ENCODE measurements around the gene RBPMS2. TPM values are rescaled to one million over a fixed set of nuclear protein-coding genes. Genes with fewer than 3 reads are reported as not detected.

The RBPMS2 gene
- total RNA-seq, 5 donors from 2014 or later (not counting 1 experiment from before 2014, with no cell fraction given) = 0.16 to 0.26 (median 0.20) TPM; not detected in 2

DNA sequence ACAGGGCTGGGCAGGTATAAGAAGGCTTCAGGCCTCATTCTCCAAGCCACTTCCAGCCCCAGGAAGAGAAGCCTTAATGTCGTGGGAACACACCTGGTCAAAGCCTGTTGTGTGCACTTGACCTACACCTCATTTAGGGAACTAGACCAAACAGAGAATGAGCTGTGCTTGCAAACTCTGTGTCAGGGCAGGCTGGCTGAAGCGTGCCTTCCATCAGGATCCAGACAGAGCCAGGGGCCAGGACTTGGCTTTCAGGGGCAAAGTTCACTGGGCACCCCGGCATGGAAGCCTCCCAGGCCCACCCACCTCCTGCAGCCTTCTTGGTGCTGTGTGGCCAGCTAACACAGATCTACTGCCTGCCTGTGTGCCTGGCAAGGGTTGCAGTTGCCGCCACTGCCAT, 11.5 kb downstream of the RBPMS2 start:
- Mint-ChIP-seq H3K27me3 (no peaks in the 10 kb centered on the region), H3K9me3 (no peaks in the 10 kb centered on the region), H3K36me3 (no peaks in the 10 kb centered on the region), H3K27ac (no peak overlapping the region), H3K4me1 (peaks cover 0 to 5% (median 0%) of the 10 kb centered on the region in 3 donors), H3K4me3 (no peak overlapping the region)
- WGBS (ENCODE audit: insufficient coverage) = 71% methylated on average over 3 of the region's 4 CpGs
- POLR2A ChIA-PET = no interaction called here
- no peak overlapping the region for H3K4me3 ChIP-seq (ENCODE audit: control insufficient read depth in 1 of 2, extremely low read depth in 1 of 2, low read length in 1 of 2)
- peaks cover 0 to 3% of the 10 kb centered on the region in 2 experiments for H3K4me1 ChIP-seq (ENCODE audit: control insufficient read depth in 1 of 2, extremely low read depth in 1 of 2, insufficient read depth in 2 of 2, low read length in 2 of 2)
- H3K36me3 ChIP-seq (ENCODE audit: control insufficient read depth in 2 of 2, extremely low read depth in 1 of 2, insufficient read depth in 1 of 2, low read length in 1 of 2) = no peaks in the 10 kb centered on the region
- H3K27me3 ChIP-seq (replicated peaks in 1 of 2; ENCODE audit: control insufficient read depth in 2 of 2, extremely low read depth in 1 of 2, insufficient read depth in 2 of 2, low read length in 1 of 2) = peaks cover 0 to 8% of the 10 kb centered on the region in 2 experiments
- H3K27ac ChIP-seq (ENCODE audit: low read length) = no peak overlapping the region
- CTCF ChIA-PET = interaction anchor here in 1 of 2 donors (0.5 to 0.8 kb wide), 2 partner anchors 22 to 235 kb away, joined by 4 to 6 read pairs; no protein-coding TSS in a partner anchor
- ATAC-seq (replicated peaks in 1 of 4) (no peak), DNase-seq (no peak)
- no peaks in the 10 kb centered on the region for H3K9me3 ChIP-seq

DNA sequence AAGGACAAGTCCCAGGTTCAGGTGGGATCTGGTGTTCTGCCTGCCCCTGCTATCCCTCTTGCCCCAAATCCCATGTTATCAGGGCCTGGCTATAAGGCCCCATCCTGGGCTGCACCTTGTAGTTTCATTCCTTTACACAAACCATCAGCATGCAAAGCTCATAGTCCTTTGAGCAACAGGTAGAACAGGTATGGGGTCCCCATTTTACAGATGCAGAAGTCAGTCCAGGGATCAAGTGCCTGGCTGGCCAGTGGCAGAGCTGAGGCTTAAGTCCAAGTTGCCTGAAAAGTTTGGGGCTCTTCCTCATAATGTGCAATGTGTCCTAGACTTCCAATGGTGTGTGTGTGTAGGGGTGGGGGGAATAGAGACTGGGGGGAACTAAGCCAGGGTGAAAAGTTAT, 11.9 kb downstream of the RBPMS2 start:
- H3K27ac Mint-ChIP-seq = no peak overlapping the region
- H3K4me3 Mint-ChIP-seq = no peak overlapping the region
- no peaks in the 10 kb centered on the region for H3K36me3 ChIP-seq (ENCODE audit: control insufficient read depth in 2 of 2, extremely low read depth in 1 of 2, insufficient read depth in 1 of 2, low read length in 1 of 2)
- H3K9me3 ChIP-seq = no peaks in the 10 kb centered on the region
- CTCF ChIA-PET = interaction anchor here in 1 of 2 donors (0.8 kb wide), 1 partner anchor 235 kb away, joined by 6 read pairs; no protein-coding TSS in a partner anchor
- H3K27me3 Mint-ChIP-seq = no peaks in the 10 kb centered on the region
- ATAC-seq (replicated peaks in 1 of 4) = no peak
- no peak overlapping the region for H3K4me3 ChIP-seq (ENCODE audit: control insufficient read depth in 1 of 2, extremely low read depth in 1 of 2, low read length in 1 of 2)
- no peak overlapping the region for H3K27ac ChIP-seq (ENCODE audit: low read length)
- no peak for DNase-seq
- no peaks in the 10 kb centered on the region for H3K9me3 Mint-ChIP-seq
- POLR2A ChIA-PET = no interaction called here
- peaks cover 0 to 3% of the 10 kb centered on the region in 2 experiments for H3K4me1 ChIP-seq (ENCODE audit: control insufficient read depth in 1 of 2, extremely low read depth in 1 of 2, insufficient read depth in 2 of 2, low read length in 2 of 2)
- H3K27me3 ChIP-seq (replicated peaks in 1 of 2; ENCODE audit: control insufficient read depth in 2 of 2, extremely low read depth in 1 of 2, insufficient read depth in 2 of 2, low read length in 1 of 2) = peaks cover 0 to 8% of the 10 kb centered on the region in 2 experiments
- no peaks in the 10 kb centered on the region for H3K36me3 Mint-ChIP-seq
- H3K4me1 Mint-ChIP-seq = peaks cover 0 to 5% (median 0%) of the 10 kb centered on the region in 3 donors

DNA sequence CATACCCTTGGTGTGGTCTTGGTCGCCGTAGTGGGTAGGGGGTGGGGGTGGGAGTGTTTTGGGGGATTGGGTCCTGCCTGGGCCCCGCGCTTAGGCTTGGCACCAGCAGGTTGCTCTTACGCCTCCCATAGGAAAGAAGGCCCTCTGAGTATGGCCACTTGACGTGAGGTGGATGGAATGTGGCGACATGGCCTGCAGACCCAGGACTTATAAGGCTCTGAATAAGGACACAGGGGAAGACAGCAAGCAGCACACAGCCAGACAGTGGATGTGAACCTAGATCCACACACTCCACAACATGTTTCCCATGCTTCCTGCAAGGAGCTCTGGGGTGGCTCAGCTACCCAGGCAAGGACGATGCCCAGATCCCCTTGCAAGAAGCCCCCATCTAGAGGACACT, 12.4 kb downstream of the RBPMS2 start:
- CTCF ChIA-PET = interaction anchor here in 1 of 2 donors (0.8 kb wide), 1 partner anchor 234 kb away, joined by 6 read pairs; no protein-coding TSS in a partner anchor
- H3K36me3 ChIP-seq (ENCODE audit: control insufficient read depth in 2 of 2, extremely low read depth in 1 of 2, insufficient read depth in 1 of 2, low read length in 1 of 2) = no peaks in the 10 kb centered on the region
- H3K9me3 Mint-ChIP-seq = no peaks in the 10 kb centered on the region
- H3K27me3 Mint-ChIP-seq = no peaks in the 10 kb centered on the region
- H3K4me1 ChIP-seq (ENCODE audit: control insufficient read depth in 1 of 2, extremely low read depth in 1 of 2, insufficient read depth in 2 of 2, low read length in 2 of 2) = peaks cover 0 to under 1% of the 10 kb centered on the region in 2 experiments
- no peaks in the 10 kb centered on the region for H3K9me3 ChIP-seq
- no peak overlapping the region for H3K27ac Mint-ChIP-seq
- WGBS (ENCODE audit: insufficient coverage) = 98% methylated on average over 6 of the region's 8 CpGs
- no peak overlapping the region for H3K4me3 Mint-ChIP-seq
- DNase-seq (no peak), ATAC-seq (replicated peaks in 1 of 4) (no peak)
- peaks cover 0 to 4% (median 0%) of the 10 kb centered on the region in 3 donors for H3K4me1 Mint-ChIP-seq
- H3K27ac ChIP-seq (ENCODE audit: low read length) = no peak overlapping the region
- H3K27me3 ChIP-seq (replicated peaks in 1 of 2; ENCODE audit: control insufficient read depth in 2 of 2, extremely low read depth in 1 of 2, insufficient read depth in 2 of 2, low read length in 1 of 2) = peaks cover 0 to 8% of the 10 kb centered on the region in 2 experiments
- POLR2A ChIA-PET = no interaction called here
- H3K36me3 Mint-ChIP-seq = no peaks in the 10 kb centered on the region
- H3K4me3 ChIP-seq (ENCODE audit: control insufficient read depth in 1 of 2, extremely low read depth in 1 of 2, low read length in 1 of 2) = no peak overlapping the region

DNA sequence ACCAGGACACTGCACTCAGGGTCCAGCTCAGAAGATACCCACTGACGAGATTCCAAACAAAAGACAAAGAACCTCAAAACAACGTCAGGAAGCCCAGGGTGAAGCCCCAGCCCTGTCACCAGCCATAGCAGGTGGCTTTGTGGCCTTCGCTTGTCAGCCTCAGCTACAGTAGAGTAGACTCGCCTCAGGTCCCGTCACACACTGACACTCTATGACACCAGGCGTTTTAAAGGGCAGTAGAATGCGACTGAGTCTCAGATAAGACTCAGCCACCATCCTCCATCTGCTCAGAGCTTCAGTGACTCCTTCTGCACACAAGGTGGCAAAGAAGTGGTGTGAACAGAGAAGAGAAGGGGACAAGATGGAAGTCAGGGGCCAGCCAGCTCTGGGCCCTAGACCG, 12.8 kb downstream of the RBPMS2 start:
- H3K4me1 ChIP-seq (ENCODE audit: control insufficient read depth in 1 of 2, extremely low read depth in 1 of 2, insufficient read depth in 2 of 2, low read length in 2 of 2) = no peaks in the 10 kb centered on the region
- H3K4me1 Mint-ChIP-seq = no peaks in the 10 kb centered on the region
- no peaks in the 10 kb centered on the region for H3K27me3 Mint-ChIP-seq
- H3K9me3 ChIP-seq = no peaks in the 10 kb centered on the region
- 52% methylated on average over 2 of the region's 8 CpGs for WGBS (ENCODE audit: insufficient coverage)
- H3K4me3 Mint-ChIP-seq = no peak overlapping the region
- ChIA-PET POLR2A (no interaction called here), CTCF (no interaction called here)
- ATAC-seq (replicated peaks in 1 of 4) = no peak
- no peak overlapping the region for H3K4me3 ChIP-seq (ENCODE audit: control insufficient read depth in 1 of 2, extremely low read depth in 1 of 2, low read length in 1 of 2)
- no peak overlapping the region for H3K27ac ChIP-seq (ENCODE audit: low read length)
- H3K9me3 Mint-ChIP-seq = no peaks in the 10 kb centered on the region
- H3K36me3 ChIP-seq (ENCODE audit: control insufficient read depth in 2 of 2, extremely low read depth in 1 of 2, insufficient read depth in 1 of 2, low read length in 1 of 2) = no peaks in the 10 kb centered on the region
- no peak overlapping the region for H3K27ac Mint-ChIP-seq
- no peaks in the 10 kb centered on the region for H3K36me3 Mint-ChIP-seq
- no peak for DNase-seq
- peaks cover 0 to 8% of the 10 kb centered on the region in 2 experiments for H3K27me3 ChIP-seq (replicated peaks in 1 of 2; ENCODE audit: control insufficient read depth in 2 of 2, extremely low read depth in 1 of 2, insufficient read depth in 2 of 2, low read length in 1 of 2)

DNA sequence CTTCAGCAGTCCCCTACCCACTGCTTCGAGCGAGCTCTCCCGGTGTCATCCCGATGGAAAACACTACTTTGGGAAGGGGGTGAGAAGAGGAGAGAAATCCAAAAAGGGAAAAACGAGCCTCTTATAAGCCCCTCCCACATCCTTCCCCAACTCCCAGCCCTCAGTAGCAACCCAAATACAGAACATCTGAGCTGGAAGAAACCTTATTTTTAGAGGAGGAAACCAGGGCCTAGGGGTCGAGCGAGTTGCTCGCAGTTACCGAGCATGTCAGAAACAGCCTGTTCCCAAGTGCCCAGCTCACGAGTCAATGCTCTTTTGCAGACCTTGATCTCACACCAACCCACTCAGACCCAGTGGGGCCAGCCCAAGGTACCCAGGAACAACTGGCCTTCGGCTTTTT, 14.2 kb downstream of the RBPMS2 start:
- WGBS (ENCODE audit: insufficient coverage) = 83% methylated on average over 6 of the region's 11 CpGs
- Mint-ChIP-seq H3K27ac (no peak overlapping the region), H3K9me3 (no peaks in the 10 kb centered on the region), H3K27me3 (no peaks in the 10 kb centered on the region), H3K4me1 (no peaks in the 10 kb centered on the region), H3K4me3 (no peak overlapping the region), H3K36me3 (no peaks in the 10 kb centered on the region)
- no peaks in the 10 kb centered on the region for H3K4me1 ChIP-seq (ENCODE audit: control insufficient read depth in 1 of 2, extremely low read depth in 1 of 2, insufficient read depth in 2 of 2, low read length in 2 of 2)
- no peak overlapping the region for H3K4me3 ChIP-seq (ENCODE audit: control insufficient read depth in 1 of 2, extremely low read depth in 1 of 2, low read length in 1 of 2)
- no peak for DNase-seq
- ChIA-PET POLR2A (no interaction called here), CTCF (interaction anchor here (0.6 to 0.7 kb wide), 2 partner anchors 24 to 158 kb away, joined by 4 to 5 read pairs; no protein-coding TSS in a partner anchor)
- H3K27ac ChIP-seq (ENCODE audit: low read length) = no peak overlapping the region
- H3K36me3 ChIP-seq (ENCODE audit: control insufficient read depth in 2 of 2, extremely low read depth in 1 of 2, insufficient read depth in 1 of 2, low read length in 1 of 2) = no peaks in the 10 kb centered on the region
- H3K27me3 ChIP-seq (replicated peaks in 1 of 2; ENCODE audit: control insufficient read depth in 2 of 2, extremely low read depth in 1 of 2, insufficient read depth in 2 of 2, low read length in 1 of 2) = peaks cover 0 to 3% of the 10 kb centered on the region in 2 experiments
- no peaks in the 10 kb centered on the region for H3K9me3 ChIP-seq
- ATAC-seq (replicated peaks in 1 of 4) = no peak

DNA sequence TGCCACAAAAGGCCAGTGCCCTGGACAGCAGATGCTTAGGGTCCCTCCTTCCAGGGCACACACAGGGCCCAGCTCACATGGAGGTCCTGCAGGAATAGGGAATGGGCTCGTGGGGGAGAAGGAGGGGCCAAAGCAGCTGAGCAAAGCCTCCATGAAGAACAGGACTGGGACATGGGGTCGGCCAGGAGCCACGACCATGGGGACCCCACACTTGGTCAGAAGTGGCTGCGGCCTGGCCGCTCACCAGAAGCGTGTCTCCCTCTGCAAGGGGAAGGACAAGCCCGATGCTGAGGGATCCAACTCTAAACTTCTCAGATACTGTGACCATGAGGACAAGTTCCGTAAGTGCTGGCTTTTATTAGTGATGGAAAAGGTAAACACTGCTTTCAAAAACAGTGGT, 15.3 kb downstream of the RBPMS2 start:
- 71% methylated on average over 4 of the region's 8 CpGs for WGBS (ENCODE audit: insufficient coverage)
- H3K27ac Mint-ChIP-seq = no peak overlapping the region
- ChIA-PET POLR2A (no interaction called here), CTCF (no interaction called here)
- no peaks in the 10 kb centered on the region for H3K4me1 Mint-ChIP-seq
- no peaks in the 10 kb centered on the region for H3K36me3 Mint-ChIP-seq
- H3K27me3 Mint-ChIP-seq = peaks cover 0 to 2% of the 10 kb centered on the region in 2 donors
- H3K4me1 ChIP-seq (ENCODE audit: control insufficient read depth in 1 of 2, extremely low read depth in 1 of 2, insufficient read depth in 2 of 2, low read length in 2 of 2) = no peaks in the 10 kb centered on the region
- H3K27me3 ChIP-seq (replicated peaks in 1 of 2; ENCODE audit: control insufficient read depth in 2 of 2, extremely low read depth in 1 of 2, insufficient read depth in 2 of 2, low read length in 1 of 2) = peaks cover 0 to 3% of the 10 kb centered on the region in 2 experiments
- ATAC-seq (replicated peaks in 1 of 4) (no peak), DNase-seq (no peak)
- H3K36me3 ChIP-seq (ENCODE audit: control insufficient read depth in 2 of 2, extremely low read depth in 1 of 2, insufficient read depth in 1 of 2, low read length in 1 of 2) = no peaks in the 10 kb centered on the region
- H3K9me3 Mint-ChIP-seq = no peaks in the 10 kb centered on the region
- no peak overlapping the region for H3K4me3 Mint-ChIP-seq
- H3K4me3 ChIP-seq (ENCODE audit: control insufficient read depth in 1 of 2, extremely low read depth in 1 of 2, low read length in 1 of 2) = no peak overlapping the region
- H3K9me3 ChIP-seq = no peaks in the 10 kb centered on the region
- no peak overlapping the region for H3K27ac ChIP-seq (ENCODE audit: low read length)
